ENCODE measurements around the gene CCDC85C.

The CCDC85C gene

DNA sequence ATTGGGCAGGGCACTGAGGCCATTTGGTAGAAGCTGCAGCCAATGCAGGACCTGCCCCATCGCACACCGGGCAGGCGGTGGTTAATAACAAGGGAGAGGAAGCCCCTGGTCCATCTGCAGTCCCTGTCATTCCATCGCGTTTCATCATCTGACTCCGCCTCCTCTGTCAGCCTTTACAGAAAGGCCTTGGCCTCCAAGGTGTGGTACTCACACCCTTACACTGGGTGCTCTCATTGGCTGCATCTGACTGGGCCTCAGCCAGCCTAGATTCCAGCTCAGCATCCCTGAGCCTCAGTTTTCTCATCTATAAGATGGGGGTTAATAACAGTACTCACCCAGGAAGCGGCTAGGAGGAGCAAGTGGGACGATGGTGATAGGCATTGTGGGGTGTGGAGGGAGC lies 26.2 kb upstream of the CCDC85C start:
- DNase-seq (ENCODE audit: low read depth in 2 of 2): no peak

- DNase-seq (ENCODE audit: low read depth in 2 of 2): peak; percentile 45 to 51
Measured at GRCh38 chr14:99628887-99629618, 25.0 kb upstream of the CCDC85C start.

DNA sequence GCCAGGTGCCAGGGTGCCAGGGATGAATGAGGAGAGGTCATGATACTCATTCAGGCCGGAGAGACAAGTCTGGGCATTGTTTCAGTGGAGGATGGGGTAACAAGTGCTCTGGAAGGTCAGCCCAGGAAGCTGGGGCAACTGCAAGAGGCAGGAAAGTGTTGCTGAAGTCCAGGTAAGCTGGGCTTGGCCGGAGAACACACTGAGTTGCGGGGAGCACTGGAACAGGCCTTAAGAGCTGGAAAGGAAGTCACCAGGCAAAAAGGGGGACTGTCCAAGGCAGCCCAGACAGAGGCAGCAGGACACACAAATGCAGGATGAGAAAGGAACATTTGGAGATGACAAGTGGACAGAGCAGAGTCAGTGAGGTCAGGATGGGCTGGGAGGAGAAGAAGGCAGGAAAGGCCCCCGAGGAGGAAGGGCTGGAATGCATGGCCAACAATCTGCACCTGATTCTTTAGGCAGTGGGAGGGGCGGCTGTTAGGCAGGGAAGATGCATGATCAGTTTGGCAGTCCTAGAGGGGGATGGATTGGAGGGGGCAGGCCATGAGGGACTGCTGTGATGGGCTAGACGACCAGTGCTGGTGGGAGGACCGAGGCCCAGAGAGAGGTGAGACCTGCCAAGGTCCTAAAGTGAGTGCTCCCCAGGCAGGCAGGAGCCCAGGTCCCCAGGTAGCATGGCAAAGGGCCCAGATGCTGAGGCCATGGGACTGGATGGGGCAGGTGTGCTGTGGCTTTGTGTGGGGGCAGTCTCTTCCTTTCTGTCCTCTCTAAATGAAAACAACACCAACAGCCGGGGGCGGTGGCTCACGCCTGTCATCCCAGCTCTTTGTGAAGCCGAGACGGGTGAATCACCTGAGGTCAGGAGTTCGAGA lies 23.7 kb upstream of the CCDC85C start:
- no peak for DNase-seq (ENCODE audit: low read depth in 2 of 2)

DNA sequence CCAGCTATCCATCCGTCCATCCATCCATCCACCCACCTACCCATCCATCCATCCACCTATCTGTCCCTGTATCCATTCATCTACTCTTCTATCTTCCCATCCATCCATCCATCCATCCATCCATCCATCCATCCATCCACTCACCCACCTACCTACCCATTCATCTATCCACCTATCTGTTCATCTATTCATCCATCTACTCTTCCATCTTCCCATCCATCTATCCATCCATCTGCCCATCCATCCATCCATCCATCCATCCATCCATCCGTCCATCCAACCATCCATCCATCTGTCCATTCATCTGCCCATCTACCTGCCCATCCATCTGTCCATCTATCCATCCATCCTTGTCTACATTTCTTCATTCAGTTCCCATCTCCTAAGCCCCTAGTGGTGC lies 23.1 kb upstream of the CCDC85C start:
- no peak for DNase-seq (ENCODE audit: low read depth in 2 of 2)

- DNase-seq (ENCODE audit: low read depth in 2 of 2): no peak
Measured at GRCh38 chr14:99626041-99626648, 22.1 kb upstream of the CCDC85C start.

GRCh38 chr14:99625476-99625875 lies 21.5 kb upstream of the CCDC85C start:
- no peak for DNase-seq (ENCODE audit: low read depth in 2 of 2)

GRCh38 chr14:99624971-99625370 lies 21.0 kb upstream of the CCDC85C start:
- DNase-seq (ENCODE audit: low read depth in 2 of 2): no peak

DNA sequence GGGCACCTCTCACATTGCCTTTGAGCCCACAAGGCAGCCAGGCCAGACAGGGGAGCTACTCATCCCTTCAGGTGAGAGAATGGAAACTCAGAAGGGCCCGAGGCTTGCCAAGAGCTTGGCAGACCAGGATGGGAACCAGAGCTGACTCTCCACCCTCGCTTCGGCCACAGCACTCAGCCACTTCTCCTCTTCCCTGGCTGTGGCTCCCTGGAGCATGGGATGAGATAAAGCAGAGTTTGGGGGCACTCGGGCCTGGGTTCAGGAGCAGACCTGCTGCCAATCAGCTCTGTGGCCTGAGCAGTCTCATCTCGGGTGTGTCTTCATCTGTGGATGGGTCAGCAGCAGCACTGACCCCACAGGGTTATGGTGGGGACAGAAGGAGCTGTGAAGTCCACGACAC lies 20.0 kb upstream of the CCDC85C start:
- no peak for DNase-seq (ENCODE audit: low read depth in 2 of 2)

- DNase-seq (ENCODE audit: low read depth in 2 of 2): no peak
Measured at GRCh38 chr14:99621948-99622347, 17.9 kb upstream of the CCDC85C start.

DNA sequence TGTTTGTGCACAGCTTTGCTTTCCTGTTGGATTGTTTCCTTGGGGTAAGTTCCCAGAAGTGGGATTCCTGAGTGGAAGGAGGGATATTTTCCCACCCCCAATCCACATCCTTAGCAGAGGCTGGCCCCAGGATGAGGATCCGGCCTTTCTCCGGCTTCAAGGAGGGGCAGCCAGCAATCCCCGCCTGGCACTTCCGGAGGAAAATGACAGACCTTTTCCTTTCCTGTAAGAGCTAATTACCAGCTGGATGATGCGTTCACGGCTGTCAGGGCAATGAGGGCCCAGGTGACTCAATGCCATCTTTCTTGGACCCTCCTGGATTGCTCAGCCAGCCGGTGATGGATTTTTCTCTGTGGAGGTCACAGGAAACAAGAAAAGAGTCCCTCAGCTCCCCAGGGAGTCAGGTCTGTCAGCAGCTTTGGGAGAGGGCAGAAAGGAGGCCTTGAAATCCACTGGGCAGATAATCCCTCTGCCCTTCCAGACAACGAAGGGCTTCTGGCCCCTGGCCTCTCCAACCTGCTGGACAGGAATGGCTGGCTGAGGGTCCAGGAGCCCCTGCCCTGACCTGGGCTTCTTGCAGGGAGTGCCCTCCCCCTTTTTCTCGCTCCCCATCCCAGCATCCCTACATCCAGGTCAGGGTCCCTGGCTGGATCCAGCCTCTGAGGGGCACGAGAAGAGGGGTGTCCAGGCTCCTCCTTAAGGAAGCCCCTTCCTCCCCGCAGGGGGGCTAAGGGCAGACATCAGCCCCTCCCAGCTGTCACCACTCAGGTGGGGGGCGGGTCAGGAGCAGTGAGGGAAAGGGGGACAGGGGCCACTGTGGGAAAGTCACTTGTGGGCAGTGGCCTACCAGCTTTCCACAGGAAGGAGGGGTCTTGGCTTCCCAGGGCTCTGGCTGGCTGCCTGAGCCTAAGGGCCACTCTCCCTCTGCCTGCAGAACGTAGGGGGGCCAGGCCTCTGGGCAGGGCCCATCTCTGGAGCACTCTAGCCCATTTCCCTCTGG lies 16.1 kb upstream of the CCDC85C start:
- no peak for DNase-seq (ENCODE audit: low read depth in 2 of 2)

DNA sequence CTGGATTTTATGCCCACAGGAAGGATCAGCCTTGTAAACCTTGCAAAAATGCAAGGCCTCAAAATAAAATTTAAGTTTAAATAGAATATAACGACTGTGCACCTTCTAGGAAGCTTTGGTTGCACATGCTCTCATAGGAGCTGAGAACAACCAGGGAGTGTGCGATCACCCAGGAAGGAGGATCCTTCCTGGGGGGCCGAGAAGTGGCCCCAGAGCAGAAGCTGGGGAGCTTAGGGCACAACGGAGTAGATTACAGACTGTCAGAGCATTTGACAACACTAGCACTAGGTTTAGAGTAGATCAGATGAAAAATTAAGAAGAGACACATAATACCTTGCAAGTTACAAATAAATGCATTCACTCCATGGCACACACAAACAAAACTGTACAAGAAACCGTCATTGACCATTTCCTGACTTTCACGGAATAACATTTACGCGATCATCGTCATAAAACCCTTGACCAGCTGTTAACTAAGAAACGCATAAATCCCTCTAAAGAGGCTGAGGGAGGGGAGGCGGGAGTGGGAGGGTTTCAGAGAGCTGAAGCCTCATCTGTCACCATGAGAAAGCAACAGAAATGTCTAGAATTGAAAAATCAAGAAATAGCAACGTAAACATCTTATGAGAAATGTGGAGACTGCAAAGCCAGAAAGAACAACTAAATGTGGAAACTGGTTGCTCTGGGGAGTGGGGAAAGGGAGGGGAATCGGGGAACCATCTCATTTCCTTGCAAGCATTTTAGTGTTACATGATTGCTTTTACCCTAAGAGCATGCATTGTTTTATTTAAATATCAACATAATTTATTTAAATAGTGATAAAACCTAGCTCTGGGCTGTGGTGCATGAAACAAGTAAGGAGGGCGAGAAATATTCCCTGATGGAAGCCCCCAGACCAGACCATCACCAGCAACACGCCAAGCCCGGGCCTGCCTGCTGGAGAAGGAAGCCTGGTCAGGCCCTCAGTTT lies 13.1 kb upstream of the CCDC85C start:
- no peak for DNase-seq (ENCODE audit: low read depth in 2 of 2)

- DNase-seq (ENCODE audit: low read depth in 2 of 2): no peak
Measured at GRCh38 chr14:99615497-99616157, 11.6 kb upstream of the CCDC85C start.

- no peak for DNase-seq (ENCODE audit: low read depth in 2 of 2)
Measured at GRCh38 chr14:99612738-99613330, 8.8 kb upstream of the CCDC85C start.

- no peak for DNase-seq (ENCODE audit: low read depth in 2 of 2)
Measured at GRCh38 chr14:99612071-99612737, 8.2 kb upstream of the CCDC85C start.

DNA sequence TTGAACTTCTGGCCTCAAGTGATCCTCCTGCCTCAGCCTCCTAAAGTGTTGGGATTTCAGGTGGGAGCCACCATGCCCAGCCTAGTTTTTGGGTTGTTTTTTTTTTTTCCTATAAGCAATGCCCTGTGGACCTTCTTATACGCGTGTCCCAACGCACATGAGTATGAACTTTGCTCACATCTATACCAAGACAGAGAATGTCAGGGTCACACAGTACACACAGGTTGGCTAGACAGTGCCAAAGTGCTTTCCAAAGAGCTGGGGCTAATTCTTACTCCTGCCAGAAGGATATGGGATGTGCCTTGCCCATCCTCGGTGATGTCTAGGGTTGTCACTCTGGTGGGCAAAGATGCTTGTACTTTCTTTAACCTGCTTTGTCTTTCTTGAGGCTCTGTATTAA lies 7.6 kb upstream of the CCDC85C start:
- no peak for DNase-seq (ENCODE audit: low read depth in 2 of 2)

GRCh38 chr14:99609245-99610170 lies 5.5 kb upstream of the CCDC85C start:
- DNase-seq (ENCODE audit: low read depth in 2 of 2): no peak

GRCh38 chr14:99608591-99608990 lies 4.6 kb upstream of the CCDC85C start:
- DNase-seq (ENCODE audit: low read depth in 2 of 2): no peak

DNA sequence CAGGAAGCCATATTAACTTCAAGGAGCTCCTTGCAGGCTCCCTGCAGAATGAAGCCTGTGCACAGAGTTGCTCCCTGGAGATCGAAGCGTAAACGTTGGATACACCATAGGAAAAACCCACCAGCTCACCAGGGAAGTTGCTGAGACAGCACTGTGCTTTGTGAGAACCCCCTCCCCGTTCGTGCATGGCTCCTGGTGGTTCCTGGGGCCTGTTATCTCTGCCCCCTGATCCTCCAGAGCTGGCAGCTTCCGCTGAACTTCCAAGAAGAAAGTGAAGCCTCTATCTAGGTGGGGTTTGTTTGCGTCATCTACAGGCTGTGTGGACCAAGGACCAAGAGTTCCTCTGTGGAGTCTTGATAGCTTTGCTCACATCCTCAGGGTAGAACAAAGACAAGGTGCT lies 2.4 kb upstream of the CCDC85C start:
- no peak for DNase-seq (ENCODE audit: low read depth in 2 of 2)

All from stimulated activated CD4-positive, alpha-beta T cell treated with anti-CD3 and anti-CD28 coated beads, Interleukin-1b, Interleukin-23, amount 100 ng/mL, for 4 hours (primary cell).